NK-92 (cell line): Measurements from ENCODE around the gene CCDC110.
A peak's percentile ranks its signal among the peaks of the same experiment; 100 is the strongest.

Source experiments
- DNase-seq: peaks from one replicate; lab custom pipeline; 2025; ENCODE audit not compliant: unreplicated experiment; lab: John Stamatoyannopoulos, UW

Gene CCDC110

GRCh38 chr4:185473247-185473646 lies 1.7 kb upstream of the CCDC110 start:
- no peak for DNase-seq

GRCh38 chr4:185472103-185472542 lies 590 bp upstream of the CCDC110 start:
- no peak for DNase-seq

- DNase-seq = no peak
Measured at GRCh38 chr4:185470501-185471195, 885 bp downstream of the CCDC110 start.

- DNase-seq = no peak
Measured at GRCh38 chr4:185469580-185470154, 1.9 kb downstream of the CCDC110 start.

DNA sequence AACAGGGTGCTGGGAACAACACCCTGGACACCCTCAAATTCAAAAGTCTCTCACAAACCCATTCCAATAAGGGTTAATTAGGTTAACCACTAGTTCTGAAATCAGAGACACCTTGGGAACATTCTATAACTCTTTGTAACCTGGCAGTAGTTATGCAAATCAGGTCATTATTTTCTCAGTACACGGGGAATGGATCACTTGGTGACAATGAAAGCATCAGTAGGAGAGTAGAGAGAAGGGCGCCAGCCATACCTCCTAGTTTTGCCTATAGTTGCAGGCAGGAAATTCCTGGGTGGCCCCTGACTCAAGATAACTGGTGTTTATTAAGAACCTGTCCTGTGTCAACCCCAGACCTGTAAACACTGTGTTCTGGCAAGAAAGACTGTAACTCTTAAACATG lies 2.5 kb downstream of the CCDC110 start:
- DNase-seq = no peak

DNA sequence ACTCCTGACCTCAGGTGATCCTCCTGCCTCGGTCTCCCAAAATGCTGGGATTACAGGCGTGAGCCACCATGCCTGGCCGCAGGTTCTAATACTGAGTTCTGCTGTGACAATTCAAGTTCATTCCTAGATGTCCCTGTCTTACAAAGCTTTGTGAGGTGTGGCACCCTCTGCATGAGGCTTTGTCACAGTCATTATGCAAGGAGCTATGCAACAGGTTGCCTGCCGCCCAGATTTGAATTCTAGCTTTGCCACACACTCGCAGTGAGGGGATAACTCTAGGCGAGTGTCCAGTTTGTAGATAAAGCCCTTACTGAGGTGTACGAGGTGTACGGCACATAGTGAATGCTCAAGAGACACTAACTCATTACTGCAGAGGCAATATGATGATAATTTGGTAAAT lies 3.5 kb downstream of the CCDC110 start:
- no peak for DNase-seq

DNA sequence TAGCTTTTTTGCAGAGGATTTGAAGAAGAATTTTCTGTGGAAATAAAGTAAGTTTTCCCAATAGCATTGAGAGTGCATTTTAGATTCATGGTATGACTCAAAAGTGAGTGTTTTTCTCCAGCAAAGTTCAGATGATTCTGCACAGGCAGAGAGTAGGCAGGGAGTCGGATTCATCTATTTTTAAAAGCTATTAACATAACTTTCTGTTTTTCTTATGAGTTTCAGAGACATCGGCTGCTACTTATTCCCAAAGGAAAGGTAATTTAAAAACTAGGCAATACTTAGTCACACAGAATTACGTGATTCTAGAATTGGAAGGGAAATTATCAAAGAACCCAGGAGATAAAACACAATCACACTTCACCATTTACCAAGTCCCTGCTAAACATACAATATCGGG lies 4.4 kb downstream of the CCDC110 start:
- DNase-seq = no peak

DNA sequence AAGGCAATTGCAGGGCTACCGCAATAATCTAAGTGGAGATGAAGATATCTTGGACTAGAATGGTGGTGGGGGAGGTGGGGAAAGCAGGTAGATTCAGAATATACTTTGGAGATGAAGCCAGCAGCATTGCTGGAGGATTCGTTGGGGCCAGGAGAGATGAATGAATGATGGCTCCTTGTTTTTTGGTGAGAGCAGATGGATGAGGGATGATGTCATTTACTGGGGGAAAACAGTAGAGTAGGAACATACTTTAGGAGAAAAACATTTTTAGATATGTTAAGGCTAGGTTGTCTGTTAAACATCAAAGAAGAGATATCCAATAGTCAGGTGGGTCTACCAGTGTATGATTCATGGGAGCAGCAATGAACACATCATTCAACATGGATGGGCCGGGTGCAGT lies 5.8 kb downstream of the CCDC110 start:
- DNase-seq = no peak

- no peak for DNase-seq
Measured at GRCh38 chr4:185464887-185465286, 6.6 kb downstream of the CCDC110 start.

DNA sequence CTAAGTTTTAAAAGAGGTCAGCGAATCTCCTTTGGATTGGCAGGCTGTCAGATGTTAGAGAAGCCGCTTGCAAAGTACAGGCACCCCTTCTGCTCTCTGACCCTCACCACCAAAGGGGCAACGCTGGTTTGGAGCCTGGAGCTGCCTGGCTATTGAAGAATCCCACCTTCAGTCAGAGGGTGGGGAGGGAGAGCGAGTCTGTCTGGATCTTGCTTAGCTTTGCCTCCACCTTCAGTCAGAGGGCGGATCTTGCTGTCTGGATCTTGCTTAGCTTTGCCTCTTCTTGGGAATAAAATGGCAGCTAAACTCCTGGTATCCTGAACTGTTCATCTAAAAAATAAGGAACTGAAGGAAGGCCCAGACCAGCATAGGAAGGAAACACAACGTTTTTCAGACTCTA lies 7.3 kb downstream of the CCDC110 start:
- DNase-seq = no peak

DNA sequence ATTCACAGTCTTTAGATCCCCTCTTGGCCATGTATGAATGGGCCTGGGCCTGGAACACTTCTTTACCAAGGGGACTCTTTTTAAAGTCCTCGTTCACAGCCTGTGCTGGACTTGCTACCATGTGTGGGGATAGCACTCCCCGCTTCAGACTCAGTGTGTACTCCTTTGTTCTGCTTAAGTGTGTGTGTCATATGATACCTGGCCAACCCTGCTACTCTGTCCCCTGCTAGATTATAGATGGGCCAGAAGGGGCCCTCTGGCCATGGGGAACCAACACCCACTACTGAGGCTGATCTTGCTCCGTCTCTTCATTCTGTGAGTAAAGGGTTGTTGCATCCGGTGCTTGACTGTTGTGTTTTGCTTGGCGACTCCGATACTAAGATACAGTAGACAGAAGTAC lies 8.0 kb downstream of the CCDC110 start:
- DNase-seq = no peak

GRCh38 chr4:185461565-185461964 lies 10.0 kb downstream of the CCDC110 start:
- DNase-seq = no peak

GRCh38 chr4:185457136-185457535 lies 14.4 kb downstream of the CCDC110 start:
- DNase-seq = no peak

DNA sequence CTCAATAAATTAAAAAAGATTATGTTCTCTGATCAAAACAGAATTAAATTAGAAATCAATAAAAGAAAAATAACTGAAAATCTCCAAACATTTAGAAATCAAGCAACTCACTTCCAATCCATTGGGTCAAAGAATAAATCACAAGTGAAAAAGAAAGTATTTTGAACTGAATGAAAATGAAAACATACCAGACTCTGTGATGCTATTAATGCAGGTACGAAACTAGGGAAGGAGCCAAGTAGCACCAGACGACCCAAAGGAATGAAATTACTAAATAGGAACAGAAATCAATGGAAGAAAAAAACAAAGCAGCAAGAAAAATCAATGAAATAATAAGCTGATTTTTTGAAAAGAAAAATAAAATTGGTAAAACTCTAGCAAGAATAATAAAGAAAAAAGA lies 15.4 kb downstream of the CCDC110 start:
- DNase-seq = no peak

GRCh38 chr4:185445209-185445608 lies 26.3 kb downstream of the CCDC110 start:
- no peak for DNase-seq

- no peak for DNase-seq
Measured at GRCh38 chr4:185441479-185441878, 30.1 kb downstream of the CCDC110 start.

DNA sequence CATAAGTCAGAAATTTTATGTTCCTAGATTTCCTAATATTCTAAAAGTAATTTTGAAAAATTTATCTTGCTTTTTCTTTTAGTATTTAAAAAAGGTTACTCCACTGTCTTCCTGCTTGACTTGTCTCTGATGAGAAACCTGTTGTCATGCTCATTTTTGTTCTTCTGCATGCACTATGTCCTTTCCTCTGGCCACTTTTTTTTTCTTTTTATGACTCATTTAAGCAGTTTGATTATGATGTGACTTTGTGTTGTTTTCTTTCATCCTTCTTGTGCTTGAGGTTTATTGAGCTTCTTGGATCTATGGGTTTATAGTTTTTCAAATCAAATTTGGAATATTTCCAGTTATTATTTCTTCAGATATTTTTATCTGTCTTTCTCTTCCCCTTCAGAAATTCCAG lies 33.7 kb downstream of the CCDC110 start:
- DNase-seq = no peak

DNA sequence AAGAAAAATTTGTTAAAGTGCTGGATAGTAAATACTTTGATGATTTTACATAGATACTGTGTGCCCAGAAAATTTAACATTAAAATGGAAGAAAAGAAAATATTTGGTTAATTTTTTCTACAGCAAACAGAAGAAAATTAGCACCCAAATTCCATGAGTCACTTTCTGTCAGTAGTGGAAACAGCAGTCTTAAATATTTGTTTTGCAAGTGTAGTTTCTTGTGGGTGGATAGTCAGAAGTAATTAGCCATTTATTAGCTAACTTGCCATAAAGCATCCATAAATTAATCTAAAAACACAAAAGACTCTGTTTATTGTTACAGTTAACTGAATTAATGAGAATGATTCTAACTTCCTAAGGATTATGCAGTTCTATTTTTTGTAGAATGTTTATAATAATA lies 36.1 kb downstream of the CCDC110 start:
- DNase-seq = no peak

- DNase-seq = no peak
Measured at GRCh38 chr4:185429660-185430059, 41.9 kb downstream of the CCDC110 start.

- DNase-seq = no peak
Measured at GRCh38 chr4:185426960-185427688, 44.4 kb downstream of the CCDC110 start.

- DNase-seq = peak; percentile 35
Measured at GRCh38 chr4:185425647-185426352, 45.7 kb downstream of the CCDC110 start, which contains the start of gene UFSP2. UFSP2 (minus strand) TSS chr4:185425964; CDS start chr4:185425868, 96 bp downstream.
